ENCODE data around the gene PKP4.
"Not testable (repeated sequence)": the region's sequence is repeated elsewhere in the genome, so short reads cannot be mapped to it uniquely, and the experiment has no call there.

Gene PKP4

GRCh38 chr2:158689391-158689790 is 232.6 kb downstream of the PKP4 start:
- DNase-seq, result no peak

- no peak for DNase-seq
These were observed 234.1 kb downstream of the PKP4 start for GRCh38 chr2:158690823-158691222.

- no peak for DNase-seq
These were observed 234.9 kb downstream of the PKP4 start for GRCh38 chr2:158691619-158692018.

GRCh38 chr2:158692372-158693103 is 235.8 kb downstream of the PKP4 start:
- DNase-seq, result no peak

GRCh38 chr2:158693476-158693875 is 236.7 kb downstream of the PKP4 start:
- no peak for DNase-seq

- DNase-seq, result no peak
These were observed 238.6 kb downstream of the PKP4 start for GRCh38 chr2:158695305-158695704.

GRCh38 chr2:158695744-158696143 is 239.0 kb downstream of the PKP4 start:
- DNase-seq, result not testable (repeated sequence)

- DNase-seq, result no peak
These were observed 242.6 kb downstream of the PKP4 start for GRCh38 chr2:158699323-158699722.

GRCh38 chr2:158701101-158701500 is 244.3 kb downstream of the PKP4 start:
- no peak for DNase-seq

- no peak for DNase-seq
These were observed 246.0 kb downstream of the PKP4 start for GRCh38 chr2:158702740-158703139.

- not testable (repeated sequence) for DNase-seq
These were observed 248.1 kb downstream of the PKP4 start for GRCh38 chr2:158704724-158705465.

GRCh38 chr2:158712791-158713522 is 256.2 kb downstream of the PKP4 start:
- DNase-seq, result no peak

- DNase-seq, result no peak
These were observed 256.9 kb downstream of the PKP4 start for GRCh38 chr2:158713523-158714138.

- no peak for DNase-seq
These were observed 257.7 kb downstream of the PKP4 start for GRCh38 chr2:158714420-158714819.

- no peak for DNase-seq
These were observed 258.6 kb downstream of the PKP4 start for GRCh38 chr2:158715357-158715756.

- no peak for DNase-seq
These were observed 259.5 kb downstream of the PKP4 start for GRCh38 chr2:158716121-158716791.

GRCh38 chr2:158716921-158717320 is 260.2 kb downstream of the PKP4 start:
- no peak for DNase-seq

GRCh38 chr2:158717366-158718195 is 260.8 kb downstream of the PKP4 start:
- no peak for DNase-seq

- no peak for DNase-seq
These were observed 261.4 kb downstream of the PKP4 start for GRCh38 chr2:158718196-158718585.

- DNase-seq, result no peak
These were observed 262.1 kb downstream of the PKP4 start for GRCh38 chr2:158718851-158719250.

GRCh38 chr2:158719403-158719802 is 262.7 kb downstream of the PKP4 start:
- no peak for DNase-seq

Measured in fibroblast of skin of abdomen (primary cell).